Epithelial cell of prostate (primary cell): Measurements from ENCODE around the gene DYRK1B.
"Not testable (repeated sequence)": the region's sequence is repeated elsewhere in the genome, so short reads cannot be mapped to it uniquely, and the experiment has no call there.

Source experiments
- DNase-seq: peaks from one replicate; pipeline ENCODE4 v3.0.0-alpha.2; 2011; ENCODE audit warnings: low read depth, low spot score
- H3K27ac ChIP-seq: fragments of 450-650 bp; 2 replicates; pipeline ENCODE4 v1.5.1; 2017; ENCODE audit warnings: mild to moderate bottlenecking

DYRK1B gene

GRCh38 chr19:39814111-39814510 lies 19.9 kb downstream of the DYRK1B start:
- H3K27ac ChIP-seq, DNase-seq: not testable (repeated sequence)

- H3K27ac ChIP-seq: no peak overlapping the region
- DNase-seq: no peak
Measured at GRCh38 chr19:39813264-39813993, 20.5 kb downstream of the DYRK1B start.

- DNase-seq: no peak
- no peak overlapping the region for H3K27ac ChIP-seq
Measured at GRCh38 chr19:39811064-39811463, 22.9 kb downstream of the DYRK1B start.

GRCh38 chr19:39810424-39810823 lies 23.5 kb downstream of the DYRK1B start:
- H3K27ac ChIP-seq: no peak overlapping the region

GRCh38 chr19:39809368-39809767 lies 24.6 kb downstream of the DYRK1B start:
- no peak overlapping the region for H3K27ac ChIP-seq
- DNase-seq: no peak

More at GRCh38 chr19:39810424-39810823, 23.5 kb downstream of the DYRK1B start:
- DNase-seq: no peak

GRCh38 chr19:39808688-39809087 lies 25.3 kb downstream of the DYRK1B start:
- not testable (repeated sequence) for H3K27ac ChIP-seq, DNase-seq

GRCh38 chr19:39807846-39808364 lies 26.1 kb downstream of the DYRK1B start:
- no peak for DNase-seq
- H3K27ac ChIP-seq: no peak overlapping the region

- no peak overlapping the region for H3K27ac ChIP-seq
- no peak for DNase-seq
Measured at GRCh38 chr19:39805104-39805503, 28.9 kb downstream of the DYRK1B start.

- DNase-seq: no peak
- no peak overlapping the region for H3K27ac ChIP-seq
Measured at GRCh38 chr19:39802958-39803357, 31.0 kb downstream of the DYRK1B start.

GRCh38 chr19:39797083-39797482 lies 36.9 kb downstream of the DYRK1B start:
- DNase-seq: no peak
- no peak overlapping the region for H3K27ac ChIP-seq

GRCh38 chr19:39796000-39796498 lies 37.9 kb downstream of the DYRK1B start:
- no peak for DNase-seq
- H3K27ac ChIP-seq: no peak overlapping the region

- DNase-seq: no peak
- no peak overlapping the region for H3K27ac ChIP-seq
Measured at GRCh38 chr19:39795001-39795400, 39.0 kb downstream of the DYRK1B start.

- DNase-seq: no peak
- H3K27ac ChIP-seq: no peak overlapping the region
Measured at GRCh38 chr19:39792999-39793546, 40.9 kb downstream of the DYRK1B start.

GRCh38 chr19:39788244-39788643 lies 45.7 kb downstream of the DYRK1B start:
- no peak overlapping the region for H3K27ac ChIP-seq
- DNase-seq: no peak

GRCh38 chr19:39780894-39781293 lies 53.1 kb downstream of the DYRK1B start:
- DNase-seq: no peak
- no peak overlapping the region for H3K27ac ChIP-seq

- no peak for DNase-seq
- H3K27ac ChIP-seq: no peak within 1 kb of the TSS
Measured at GRCh38 chr19:39778763-39779162, 55.2 kb downstream of the DYRK1B start, which contains the start of gene LEUTX. LEUTX (plus strand) TSS chr19:39778854; CDS start chr19:39778921, 67 bp downstream.
